Loucy (cell line): ENCODE data around the gene PLEKHG4.

Experiments used
- H2AFZ ChIP-seq: fragments of 200-600 bp; sonication (generic); 2 replicates; pipeline ENCODE4 v1.6.0; 2016; ENCODE audit warnings: antibody characterized with exemption, mild to moderate bottlenecking, low read length, moderate library complexity
- H3F3A ChIP-seq: fragments of 200-600 bp; 2 replicates; pipeline ENCODE4 v1.6.0; 2016; ENCODE audit warnings: antibody characterized with exemption, low read depth, mild to moderate bottlenecking
- H3K27me3 ChIP-seq: fragments of 200-600 bp; sonication (generic); 2 replicates; pipeline ENCODE4 v1.6.1; 2014; ENCODE audit warnings: low read length, mild to moderate bottlenecking; ENCODE audit not compliant: insufficient read depth, poor library complexity, severe bottlenecking
- H3K36me3 ChIP-seq: fragments of 200-600 bp; sonication (generic); 2 replicates; pipeline ENCODE4 v1.6.1; 2016; ENCODE audit warnings: low read length; ENCODE audit not compliant: insufficient read depth
- H3K4me1 ChIP-seq: fragments of 200-600 bp; sonication (generic); 2 replicates; pipeline ENCODE4 v1.5.1; 2014; ENCODE audit warnings: low read length, mild to moderate bottlenecking; ENCODE audit not compliant: insufficient read depth, poor library complexity, severe bottlenecking
- H3K4me2 ChIP-seq: fragments of 200-600 bp; sonication (generic); 2 replicates; pipeline ENCODE4 v1.6.0; 2014; ENCODE audit warnings: antibody characterized with exemption, low read length, low read depth, mild to moderate bottlenecking; ENCODE audit not compliant: poor library complexity, severe bottlenecking
- H3K4me3 ChIP-seq: fragments of 200-600 bp; sonication (generic); 2 replicates; pipeline ENCODE4 v1.5.1; 2014; ENCODE audit warnings: low read length, mild to moderate bottlenecking, mixed read lengths; ENCODE audit not compliant: poor library complexity, severe bottlenecking
- H3K79me2 ChIP-seq: fragments of 200-600 bp; sonication (generic); 2 replicates; pipeline ENCODE4 v1.6.1; 2014; ENCODE audit warnings: low read length; ENCODE audit not compliant: insufficient read depth
- H3K9ac ChIP-seq: fragments of 200-600 bp; sonication (generic); 2 replicates; pipeline ENCODE4 v1.6.0; 2014; ENCODE audit warnings: mild to moderate bottlenecking, low read depth, low read length, moderate library complexity; ENCODE audit not compliant: poor library complexity, severe bottlenecking
- H3K9me2 ChIP-seq: fragments of 200-600 bp; sonication (generic); replicated peaks from 2 replicates; pipeline ENCODE4 v1.6.1; 2016; ENCODE audit warnings: low read depth, low read length, mixed read lengths
- H3K9me3 ChIP-seq: fragments of 200-600 bp; sonication (generic); 2 replicates; pipeline ENCODE4 v1.6.1; 2014; ENCODE audit warnings: mild to moderate bottlenecking, antibody characterized with exemption, low read length, low read depth; ENCODE audit not compliant: insufficient read depth
- H4K20me1 ChIP-seq: fragments of 200-600 bp; sonication (generic); 2 replicates; pipeline ENCODE4 v1.6.0; 2014; ENCODE audit warnings: antibody characterized with exemption, low read length, mild to moderate bottlenecking; ENCODE audit not compliant: insufficient read depth, poor library complexity, severe bottlenecking
- CTCF ChIP-seq: fragments of 200-600 bp; sonication (generic); conservative IDR thresholded peaks from 2 replicates; pipeline ENCODE4 v1.5.1; 2014; ENCODE audit warnings: mild to moderate bottlenecking, antibody characterized with exemption, low read length
- EZH2phosphoT487 ChIP-seq: fragments of 200-600 bp; IDR thresholded peaks from 2 replicates; pipeline ENCODE4 v1.6.1; 2018; ENCODE audit warnings: antibody characterized with exemption, mild to moderate bottlenecking, moderate library complexity, borderline replicate concordance

PLEKHG4 gene

GRCh38 chr16:67258161-67258835, 21.0 kb upstream of the PLEKHG4 start:
- Histone ChIP-seq H4K20me1 (no peaks in the 10 kb centered on the region), H3K79me2 (no peaks in the 10 kb centered on the region), H3K27me3 (no peaks in the 10 kb centered on the region), H3K9me3 (no peaks in the 10 kb centered on the region), H3K4me1 (no peaks in the 10 kb centered on the region), H3F3A (no peaks in the 10 kb centered on the region), H3K9me2 (no peaks in the 10 kb centered on the region), H3K4me2 (no peak overlapping the region), H3K9ac (no peak overlapping the region), H3K4me3 (no peak overlapping the region), H2AFZ (no peak overlapping the region), H3K36me3 (no peaks in the 10 kb centered on the region)
- TF ChIP-seq EZH2phosphoT487 = no peak
- TF ChIP-seq CTCF = no peak

- no peaks in the 10 kb centered on the region for H3K27me3 ChIP-seq
- H3F3A ChIP-seq = no peaks in the 10 kb centered on the region
- H3K79me2 ChIP-seq = no peaks in the 10 kb centered on the region
- H3K9me3 ChIP-seq = no peaks in the 10 kb centered on the region
- H3K4me2 ChIP-seq = no peak overlapping the region
- no peaks in the 10 kb centered on the region for H4K20me1 ChIP-seq
- H3K9me2 ChIP-seq = no peaks in the 10 kb centered on the region
- no peak overlapping the region for H2AFZ ChIP-seq
- no peak overlapping the region for H3K4me3 ChIP-seq
- no peak overlapping the region for H3K9ac ChIP-seq
- H3K36me3 ChIP-seq = no peaks in the 10 kb centered on the region
- no peak for TF ChIP-seq CTCF
- H3K4me1 ChIP-seq = no peaks in the 10 kb centered on the region
These were observed 19.6 kb upstream of the PLEKHG4 start for GRCh38 chr16:67259705-67260104.

GRCh38 chr16:67260426-67261063, 18.8 kb upstream of the PLEKHG4 start:
- Histone ChIP-seq H2AFZ (no peak overlapping the region), H3F3A (no peaks in the 10 kb centered on the region), H4K20me1 (no peaks in the 10 kb centered on the region), H3K4me3 (no peak overlapping the region), H3K36me3 (no peaks in the 10 kb centered on the region), H3K4me1 (no peaks in the 10 kb centered on the region), H3K9me3 (no peaks in the 10 kb centered on the region), H3K79me2 (no peaks in the 10 kb centered on the region), H3K27me3 (no peaks in the 10 kb centered on the region), H3K4me2 (no peak overlapping the region), H3K9me2 (no peaks in the 10 kb centered on the region), H3K9ac (peak overlapping the region; percentile 10)
- TF ChIP-seq EZH2phosphoT487 = no peak
- peak; percentile 71 for TF ChIP-seq CTCF
